ENCODE results near the gene OSBPL8. TPM values are rescaled to one million over a fixed set of nuclear protein-coding genes. Genes with fewer than 3 reads are reported as not detected.
A peak's percentile ranks its signal among the peaks of the same experiment; 100 is the strongest.
"Not testable (repeated sequence)": the region's sequence is repeated elsewhere in the genome, so short reads cannot be mapped to it uniquely, and the experiment has no call there.

Gene OSBPL8
- polyA plus RNA-seq, 1 donor from 2014 or later: 98.4 TPM

- H3K4me3 Mint-ChIP-seq: no peak overlapping the region
- no peak overlapping the region for H3K27ac Mint-ChIP-seq
- H3K36me3 Mint-ChIP-seq: peaks cover 28% of the 10 kb centered on the region
- H3K9me3 Mint-ChIP-seq: peaks cover 10% of the 10 kb centered on the region in 3 donors
- peaks cover 27 to 31% (median 31%) of the 10 kb centered on the region in 3 donors for H3K4me1 Mint-ChIP-seq
- H3K27me3 Mint-ChIP-seq: no peaks in the 10 kb centered on the region
These were observed 39.2 kb downstream of the OSBPL8 start for GRCh38 chr12:76520348-76520747.

- no peaks in the 10 kb centered on the region for H3K27me3 Mint-ChIP-seq
- peaks cover 9 to 14% (median 13%) of the 10 kb centered on the region in 3 donors for H3K9me3 Mint-ChIP-seq
- peaks cover 28 to 31% (median 29%) of the 10 kb centered on the region in 3 donors for H3K4me1 Mint-ChIP-seq
- peak overlapping the region in 1 of 4 donors; percentile 42 for H3K4me3 Mint-ChIP-seq
- H3K27ac Mint-ChIP-seq: peak overlapping the region in 1 of 3 donors; percentile 9
- H3K36me3 Mint-ChIP-seq: peaks cover 28% of the 10 kb centered on the region
These were observed 40.0 kb downstream of the OSBPL8 start for GRCh38 chr12:76519538-76519937.

GRCh38 chr12:76518699-76519098 is 40.9 kb downstream of the OSBPL8 start:
- peaks cover 27% of the 10 kb centered on the region for H3K36me3 Mint-ChIP-seq
- no peak overlapping the region for H3K27ac Mint-ChIP-seq

GRCh38 chr12:76515271-76515670 is 44.3 kb downstream of the OSBPL8 start:
- no peak overlapping the region for H3K4me3 Mint-ChIP-seq
- H3K27ac Mint-ChIP-seq: no peak overlapping the region
- H3K4me1 Mint-ChIP-seq: peaks cover 29 to 47% (median 32%) of the 10 kb centered on the region in 3 donors
- H3K36me3 Mint-ChIP-seq: peaks cover 17% of the 10 kb centered on the region
- peaks cover 10 to 28% (median 24%) of the 10 kb centered on the region in 3 donors for H3K9me3 Mint-ChIP-seq
- no peaks in the 10 kb centered on the region for H3K27me3 Mint-ChIP-seq

More at GRCh38 chr12:76518699-76519098, 40.9 kb downstream of the OSBPL8 start:
- Mint-ChIP-seq H3K27me3 (no peaks in the 10 kb centered on the region), H3K9me3 (peaks cover 9 to 16% (median 15%) of the 10 kb centered on the region in 3 donors), H3K4me3 (peak overlapping the region in 1 of 4 donors; percentile 37), H3K4me1 (peaks cover 30 to 34% (median 31%) of the 10 kb centered on the region in 3 donors)

GRCh38 chr12:76511116-76511716 is 48.4 kb downstream of the OSBPL8 start:
- Mint-ChIP-seq H3K9me3 (peaks cover 1 to 20% (median 19%) of the 10 kb centered on the region in 3 donors), H3K4me3 (peak overlapping the region; percentile 1 to 65 (median 32)), H3K4me1 (peaks cover 15 to 33% (median 18%) of the 10 kb centered on the region in 3 donors), H3K27ac (peak overlapping the region; percentile 29 to 96 (median 57))
- H3K36me3 Mint-ChIP-seq, H3K27me3 Mint-ChIP-seq: not testable (repeated sequence)

- Mint-ChIP-seq H3K27me3 (no peaks in the 10 kb centered on the region), H3K27ac (no peak overlapping the region), H3K9me3 (peaks cover 1 to 12% (median 10%) of the 10 kb centered on the region in 3 donors), H3K36me3 (peaks cover 6% of the 10 kb centered on the region), H3K4me3 (no peak overlapping the region), H3K4me1 (peaks cover 13 to 32% (median 24%) of the 10 kb centered on the region in 3 donors)
These were observed 51.2 kb downstream of the OSBPL8 start for GRCh38 chr12:76508128-76508980.

- no peak overlapping the region for H3K27ac Mint-ChIP-seq
- no peaks in the 10 kb centered on the region for H3K27me3 Mint-ChIP-seq
- peaks cover 7% of the 10 kb centered on the region for H3K36me3 Mint-ChIP-seq
- peaks cover 8 to 20% (median 16%) of the 10 kb centered on the region in 3 donors for H3K4me1 Mint-ChIP-seq
- peaks cover 1 to 3% (median 3%) of the 10 kb centered on the region in 3 donors for H3K9me3 Mint-ChIP-seq
- H3K4me3 Mint-ChIP-seq: no peak overlapping the region
These were observed 53.4 kb downstream of the OSBPL8 start for GRCh38 chr12:76506149-76506548.

- Mint-ChIP-seq H3K4me3 (no peak overlapping the region), H3K9me3 (peaks cover 0 to 3% (median 0%) of the 10 kb centered on the region in 3 donors), H3K27ac (no peak overlapping the region), H3K4me1 (peaks cover 5 to 18% (median 12%) of the 10 kb centered on the region in 3 donors), H3K36me3 (peaks cover 9% of the 10 kb centered on the region), H3K27me3 (no peaks in the 10 kb centered on the region)
These were observed 54.5 kb downstream of the OSBPL8 start for GRCh38 chr12:76505050-76505449.

- peaks cover 0 to 3% (median 0%) of the 10 kb centered on the region in 3 donors for H3K9me3 Mint-ChIP-seq
- no peaks in the 10 kb centered on the region for H3K27me3 Mint-ChIP-seq
- H3K4me3 Mint-ChIP-seq: no peak overlapping the region
- H3K36me3 Mint-ChIP-seq: peaks cover 11% of the 10 kb centered on the region
- H3K27ac Mint-ChIP-seq: no peak overlapping the region
- H3K4me1 Mint-ChIP-seq: peaks cover 5 to 18% (median 10%) of the 10 kb centered on the region in 3 donors
These were observed 55.0 kb downstream of the OSBPL8 start for GRCh38 chr12:76504606-76505005.

- H3K4me1 Mint-ChIP-seq: peaks cover 5 to 18% (median 8%) of the 10 kb centered on the region in 3 donors
- H3K27me3 Mint-ChIP-seq: no peaks in the 10 kb centered on the region
- no peak overlapping the region for H3K27ac Mint-ChIP-seq
- peaks cover 11% of the 10 kb centered on the region for H3K36me3 Mint-ChIP-seq
- H3K9me3 Mint-ChIP-seq: peaks cover 0 to 3% (median 0%) of the 10 kb centered on the region in 3 donors
- peak overlapping the region in 1 of 4 donors; percentile 47 for H3K4me3 Mint-ChIP-seq
These were observed 55.6 kb downstream of the OSBPL8 start for GRCh38 chr12:76503957-76504356.

GRCh38 chr12:76501390-76501789 is 58.2 kb downstream of the OSBPL8 start:
- Mint-ChIP-seq H3K4me3 (no peak overlapping the region), H3K9me3 (peaks cover 0 to 3% (median 0%) of the 10 kb centered on the region in 3 donors), H3K27me3 (no peaks in the 10 kb centered on the region), H3K36me3 (peaks cover 11% of the 10 kb centered on the region), H3K27ac (no peak overlapping the region), H3K4me1 (peaks cover 3 to 18% (median 8%) of the 10 kb centered on the region in 3 donors)

- H3K9me3 Mint-ChIP-seq: peaks cover 0 to 19% (median 9%) of the 10 kb centered on the region in 3 donors
- H3K4me1 Mint-ChIP-seq: peaks cover 0 to 16% (median 4%) of the 10 kb centered on the region in 3 donors
- not testable (repeated sequence) for H3K27me3 Mint-ChIP-seq, H3K27ac Mint-ChIP-seq, H3K4me3 Mint-ChIP-seq
- peaks cover 15% of the 10 kb centered on the region for H3K36me3 Mint-ChIP-seq
These were observed 60.4 kb downstream of the OSBPL8 start for GRCh38 chr12:76499136-76499535.

GRCh38 chr12:76495556-76495955 is 64.0 kb downstream of the OSBPL8 start:
- H3K27me3 Mint-ChIP-seq: no peaks in the 10 kb centered on the region

GRCh38 chr12:76491292-76491691 is 68.3 kb downstream of the OSBPL8 start:
- H3K9me3 Mint-ChIP-seq: peaks cover 3 to 39% (median 14%) of the 10 kb centered on the region in 3 donors
- no peak overlapping the region for H3K4me3 Mint-ChIP-seq
- H3K27me3 Mint-ChIP-seq: no peaks in the 10 kb centered on the region
- H3K4me1 Mint-ChIP-seq: peaks cover 5 to 24% (median 7%) of the 10 kb centered on the region in 3 donors
- H3K36me3 Mint-ChIP-seq: peaks cover 8% of the 10 kb centered on the region
- no peak overlapping the region for H3K27ac Mint-ChIP-seq

More at GRCh38 chr12:76495556-76495955, 64.0 kb downstream of the OSBPL8 start:
- H3K36me3 Mint-ChIP-seq: peaks cover 12% of the 10 kb centered on the region
- H3K9me3 Mint-ChIP-seq: peaks cover 3 to 39% (median 14%) of the 10 kb centered on the region in 3 donors
- peak overlapping the region in 2 of 3 donors; percentile 10 to 18 for H3K27ac Mint-ChIP-seq
- peaks cover 2 to 7% (median 4%) of the 10 kb centered on the region in 3 donors for H3K4me1 Mint-ChIP-seq
- no peak overlapping the region for H3K4me3 Mint-ChIP-seq

- Mint-ChIP-seq H3K27ac (no peak overlapping the region), H3K4me3 (no peak overlapping the region)
These were observed 68.8 kb downstream of the OSBPL8 start for GRCh38 chr12:76490763-76491162.

More at GRCh38 chr12:76490763-76491162, 68.8 kb downstream of the OSBPL8 start:
- H3K36me3 Mint-ChIP-seq: peaks cover 8% of the 10 kb centered on the region
- peaks cover 3 to 35% (median 14%) of the 10 kb centered on the region in 3 donors for H3K9me3 Mint-ChIP-seq
- peaks cover 5 to 22% (median 7%) of the 10 kb centered on the region in 3 donors for H3K4me1 Mint-ChIP-seq
- H3K27me3 Mint-ChIP-seq: no peaks in the 10 kb centered on the region

Data from IgD-negative memory B cell (primary cell).